ENCODE results near the gene STX3. TPM values are rescaled to one million over a fixed set of nuclear protein-coding genes. Genes with fewer than 3 reads are reported as not detected.
A peak's percentile ranks its signal among the peaks of the same experiment; 100 is the strongest.

The STX3 gene
- total and polyA plus RNA-seq, 2 donors (not counting 1 experiment from before 2014, with no cell fraction given) = 7.6 to 16.6 TPM

GRCh38 chr11:59802639-59803176 is 47.5 kb downstream of the STX3 start:
- no peak overlapping the region for H3K4me3 ChIP-seq (ENCODE audit: control extremely low read depth in 1 of 5, extremely low read depth in 1 of 5, insufficient read depth in 1 of 5, low read depth in 2 of 5, low read length in 4 of 5)
- Mint-ChIP-seq H3K9me3 (ENCODE audit: insufficient read depth) (no peaks in the 10 kb centered on the region), H3K27ac (no peak overlapping the region), H3K4me1 (no peaks in the 10 kb centered on the region), H3K4me3 (no peak overlapping the region), H3K27me3 (no peaks in the 10 kb centered on the region)
- ATAC-seq (ENCODE audit: low read depth) (peak; percentile 64), DNase-seq (peak; percentile 79)
- H3K9me3 ChIP-seq (ENCODE audit: control extremely low read depth in 1 of 3, control insufficient read depth in 2 of 3, insufficient read depth in 1 of 3, low read length in 2 of 3) = no peaks in the 10 kb centered on the region
- H3K27ac ChIP-seq (ENCODE audit: low read length in 2 of 2) = no peak overlapping the region
- H3K4me1 ChIP-seq (ENCODE audit: control insufficient read depth in 2 of 2, insufficient read depth in 2 of 2, low read length in 2 of 2) = no peaks in the 10 kb centered on the region
- 6% methylated on average over 2 of the region's 4 CpGs for WGBS (ENCODE audit: insufficient coverage)
- peaks cover 0 to 34% of the 10 kb centered on the region in 2 experiments for H3K36me3 ChIP-seq (replicated peaks in 1 of 2; ENCODE audit: control extremely low read depth in 1 of 2, control insufficient read depth in 1 of 2, extremely low read depth in 1 of 2, insufficient read depth in 2 of 2, low read length in 1 of 2)
- TF ChIP-seq EZH2 (IDR thresholded peaks at IDR 0.05; ENCODE audit: borderline replicate concordance, insufficient read depth, low read depth, low read length, poor library complexity, severe bottlenecking) (no peak), CTCF (IDR thresholded peaks at IDR 0.05) (peak; percentile 80)
- intact Hi-C loops (cut with micrococcal nuclease) = loop anchor here (1.0 to 10.0 kb wide), 2 partner anchors 265 to 672 kb away; no protein-coding TSS in a partner anchor
- CTCF ChIA-PET = interaction anchor here (1.0 to 10.2 kb wide), 12 partner anchors 8 to 265 kb away, joined by 3 to 206 read pairs (median 5); partner anchors contain the start of genes OSBP, PATL1 and STX3
- POLR2A ChIA-PET = interaction anchor here (1.0 kb wide), 1 partner anchor 48 kb away, joined by 5 read pairs; the partner anchor contains the start of gene STX3
- no peaks in the 10 kb centered on the region for H4K20me1 ChIP-seq (ENCODE audit: control insufficient read depth, insufficient read depth, low read length, poor library complexity, severe bottlenecking)
- no peak overlapping the region for H3K4me2 ChIP-seq (replicated peaks; ENCODE audit: low read depth, low read length, poor library complexity, severe bottlenecking)
- no peaks in the 10 kb centered on the region for H3K27me3 ChIP-seq (replicated peaks in 1 of 4; ENCODE audit: control extremely low read depth in 1 of 4, control insufficient read depth in 3 of 4, insufficient read depth in 4 of 4, low read length in 3 of 4)
- H3K79me2 ChIP-seq (ENCODE audit: control insufficient read depth, insufficient read depth, low read length) = no peaks in the 10 kb centered on the region
- no peak overlapping the region for H3K9ac ChIP-seq (ENCODE audit: low read length)
- no peak overlapping the region for H2AFZ ChIP-seq (ENCODE audit: insufficient read depth, low read depth, low read length, poor library complexity, severe bottlenecking)

DNA sequence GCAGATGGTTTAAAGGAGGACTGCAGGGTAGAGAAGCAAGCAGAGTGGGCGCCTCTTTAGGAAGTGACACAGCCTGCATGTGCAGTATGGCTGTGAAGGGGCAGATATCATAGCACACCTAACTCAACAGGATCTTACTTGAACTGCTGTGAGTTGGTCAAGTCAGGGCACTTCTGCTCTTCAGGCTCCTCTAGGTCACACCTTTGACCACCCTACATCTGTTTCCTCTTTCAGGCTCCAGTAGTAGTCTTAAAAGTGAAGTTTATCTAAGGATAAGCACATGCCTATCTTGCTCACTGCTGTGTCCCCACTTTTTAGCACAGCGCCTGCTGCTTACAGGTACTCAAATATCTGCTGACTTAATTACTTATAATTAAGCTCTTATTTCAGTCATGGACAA is 48.9 kb downstream of the STX3 start:
- intact Hi-C loops (cut with micrococcal nuclease) = loop anchor here (10.0 kb wide), 1 partner anchor 671 kb away; no protein-coding TSS in a partner anchor
- Mint-ChIP-seq H3K27ac (no peak overlapping the region), H3K4me1 (no peaks in the 10 kb centered on the region), H3K27me3 (no peaks in the 10 kb centered on the region), H3K4me3 (no peak overlapping the region), H3K9me3 (ENCODE audit: insufficient read depth) (no peaks in the 10 kb centered on the region)
- H3K4me1 ChIP-seq (ENCODE audit: control insufficient read depth in 2 of 2, insufficient read depth in 2 of 2, low read length in 2 of 2) = no peaks in the 10 kb centered on the region
- H3K36me3 ChIP-seq (replicated peaks in 1 of 2; ENCODE audit: control extremely low read depth in 1 of 2, control insufficient read depth in 1 of 2, extremely low read depth in 1 of 2, insufficient read depth in 2 of 2, low read length in 1 of 2) = peaks cover 0 to 37% of the 10 kb centered on the region in 2 experiments
- ATAC-seq (ENCODE audit: low read depth) (no peak), DNase-seq (no peak)
- H3K9me3 ChIP-seq (ENCODE audit: control extremely low read depth in 1 of 3, control insufficient read depth in 2 of 3, insufficient read depth in 1 of 3, low read length in 2 of 3) = no peaks in the 10 kb centered on the region
- no peaks in the 10 kb centered on the region for H3K27me3 ChIP-seq (replicated peaks in 1 of 4; ENCODE audit: control extremely low read depth in 1 of 4, control insufficient read depth in 3 of 4, insufficient read depth in 4 of 4, low read length in 3 of 4)
- POLR2A ChIA-PET = no interaction called here
- H3K4me3 ChIP-seq (ENCODE audit: control extremely low read depth in 1 of 5, extremely low read depth in 1 of 5, insufficient read depth in 1 of 5, low read depth in 2 of 5, low read length in 4 of 5) = no peak overlapping the region
- CTCF ChIA-PET = interaction anchor here (1.0 to 10.2 kb wide), 5 partner anchors 9 to 51 kb away, joined by 3 to 206 read pairs (median 4); partner anchors contain the start of gene STX3
- no peak overlapping the region for H3K4me2 ChIP-seq (replicated peaks; ENCODE audit: low read depth, low read length, poor library complexity, severe bottlenecking)
- WGBS (ENCODE audit: insufficient coverage) = 100% methylated on average over 1 of the region's 2 CpGs
- H3K27ac ChIP-seq (ENCODE audit: low read length in 2 of 2) = no peak overlapping the region
- no peak overlapping the region for H2AFZ ChIP-seq (ENCODE audit: insufficient read depth, low read depth, low read length, poor library complexity, severe bottlenecking)
- TF ChIP-seq CTCF (IDR thresholded peaks at IDR 0.05) (no peak), EZH2 (IDR thresholded peaks at IDR 0.05; ENCODE audit: borderline replicate concordance, insufficient read depth, low read depth, low read length, poor library complexity, severe bottlenecking) (no peak)
- H3K79me2 ChIP-seq (ENCODE audit: control insufficient read depth, insufficient read depth, low read length) = no peaks in the 10 kb centered on the region
- no peak overlapping the region for H3K9ac ChIP-seq (ENCODE audit: low read length)
- H4K20me1 ChIP-seq (ENCODE audit: control insufficient read depth, insufficient read depth, low read length, poor library complexity, severe bottlenecking) = no peaks in the 10 kb centered on the region

All from B cell (primary cell).